ENCODE data around the gene SPTLC3. TPM values are rescaled to one million over a fixed set of nuclear protein-coding genes. Genes with fewer than 3 reads are reported as not detected.

SPTLC3 gene
- total and polyA plus RNA-seq, 2 experiments from 2014 or later = 0.52 to 0.66 TPM

GRCh38 chr20:13139459-13140150 is 130.8 kb downstream of the SPTLC3 start:
- no peak for ATAC-seq
- DNase-seq (ENCODE audit: low spot score) = no peak
- no peaks in the 10 kb centered on the region for H3K4me1 Mint-ChIP-seq

More at GRCh38 chr20:13139459-13140150, 130.8 kb downstream of the SPTLC3 start:
- Histone ChIP-seq H3K4me2 (no peak overlapping the region), H3K9me2 (ENCODE audit: insufficient read depth) (0 out of 2 replicates have a peak, but pooled peaks cover 8% of the 10 kb centered on the region), H3K27ac (ENCODE audit: low read depth) (no peak overlapping the region), H3K4me3 (no peak overlapping the region), H3F3A (replicated peaks; ENCODE audit: low read depth) (no peaks in the 10 kb centered on the region), H3K79me2 (replicated peaks; ENCODE audit: insufficient read depth) (no peaks in the 10 kb centered on the region), H3K36me3 (ENCODE audit: insufficient read depth) (no peaks in the 10 kb centered on the region), H4K20me1 (replicated peaks; ENCODE audit: insufficient read depth) (no peaks in the 10 kb centered on the region), H3K4me1 (ENCODE audit: insufficient read depth) (no peaks in the 10 kb centered on the region), H3K27me3 (ENCODE audit: insufficient read depth) (no peaks in the 10 kb centered on the region), H2AFZ (peak overlapping the region; percentile 70)
- TF ChIP-seq, protein P1, sequence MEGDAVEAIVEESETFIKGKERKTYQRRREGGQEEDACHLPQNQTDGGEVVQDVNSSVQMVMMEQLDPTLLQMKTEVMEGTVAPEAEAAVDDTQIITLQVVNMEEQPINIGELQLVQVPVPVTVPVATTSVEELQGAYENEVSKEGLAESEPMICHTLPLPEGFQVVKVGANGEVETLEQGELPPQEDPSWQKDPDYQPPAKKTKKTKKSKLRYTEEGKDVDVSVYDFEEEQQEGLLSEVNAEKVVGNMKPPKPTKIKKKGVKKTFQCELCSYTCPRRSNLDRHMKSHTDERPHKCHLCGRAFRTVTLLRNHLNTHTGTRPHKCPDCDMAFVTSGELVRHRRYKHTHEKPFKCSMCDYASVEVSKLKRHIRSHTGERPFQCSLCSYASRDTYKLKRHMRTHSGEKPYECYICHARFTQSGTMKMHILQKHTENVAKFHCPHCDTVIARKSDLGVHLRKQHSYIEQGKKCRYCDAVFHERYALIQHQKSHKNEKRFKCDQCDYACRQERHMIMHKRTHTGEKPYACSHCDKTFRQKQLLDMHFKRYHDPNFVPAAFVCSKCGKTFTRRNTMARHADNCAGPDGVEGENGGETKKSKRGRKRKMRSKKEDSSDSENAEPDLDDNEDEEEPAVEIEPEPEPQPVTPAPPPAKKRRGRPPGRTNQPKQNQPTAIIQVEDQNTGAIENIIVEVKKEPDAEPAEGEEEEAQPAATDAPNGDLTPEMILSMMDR (conservative IDR thresholded peaks at IDR 0.05; ENCODE audit: low read depth in 2 of 2) = no peak
- TF ChIP-seq EZH2 (IDR thresholded peaks at IDR 0.05; ENCODE audit: low read depth, unreplicated experiment) (no peak), JUNB (IDR thresholded peaks at IDR 0.05; ENCODE audit: unreplicated experiment) (no peak), ZNF114 (CRISPR knock-in tag; IDR thresholded peaks at IDR 0.05) (no peak), EZH2phosphoT487 (IDR thresholded peaks at IDR 0.05; ENCODE audit: unreplicated experiment) (no peak), REST (IDR thresholded peaks at IDR 0.05; ENCODE audit: unreplicated experiment) (no peak), STAT1 (IDR thresholded peaks at IDR 0.05; ENCODE audit: unreplicated experiment) (no peak), CREB1 (CRISPR knock-in tag; IDR thresholded peaks at IDR 0.05; ENCODE audit: low read depth) (no peak), ZNF331 (CRISPR knock-in tag; IDR thresholded peaks at IDR 0.05; ENCODE audit: low read depth) (no peak), NANOG (IDR thresholded peaks at IDR 0.05; ENCODE audit: borderline replicate concordance) (no peak), POLR2AphosphoS5 (IDR thresholded peaks at IDR 0.05; ENCODE audit: low read depth) (no peak)
- TF ChIP-seq, protein P2, sequence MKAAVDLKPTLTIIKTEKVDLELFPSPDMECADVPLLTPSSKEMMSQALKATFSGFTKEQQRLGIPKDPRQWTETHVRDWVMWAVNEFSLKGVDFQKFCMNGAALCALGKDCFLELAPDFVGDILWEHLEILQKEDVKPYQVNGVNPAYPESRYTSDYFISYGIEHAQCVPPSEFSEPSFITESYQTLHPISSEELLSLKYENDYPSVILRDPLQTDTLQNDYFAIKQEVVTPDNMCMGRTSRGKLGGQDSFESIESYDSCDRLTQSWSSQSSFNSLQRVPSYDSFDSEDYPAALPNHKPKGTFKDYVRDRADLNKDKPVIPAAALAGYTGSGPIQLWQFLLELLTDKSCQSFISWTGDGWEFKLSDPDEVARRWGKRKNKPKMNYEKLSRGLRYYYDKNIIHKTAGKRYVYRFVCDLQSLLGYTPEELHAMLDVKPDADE (IDR thresholded peaks at IDR 0.05) = no peak
- Mint-ChIP-seq H3K4me3 (no peak overlapping the region), H3K9me3 (no peaks in the 10 kb centered on the region), H3K27me3 (ENCODE audit: insufficient read depth, low read depth, poor library complexity) (no peaks in the 10 kb centered on the region), H3K36me3 (ENCODE audit: low read depth) (no peaks in the 10 kb centered on the region), H3K27ac (no peak overlapping the region)
